ENCODE results near the gene PPP5C.

GRCh38 chr19:46350029-46350757 lies 3.3 kb downstream of the PPP5C start:
- no peak for TF ChIP-seq CTCF (conservative IDR thresholded peaks at IDR 0.05; ENCODE audit: low read length)
- no peak for TF ChIP-seq EZH2phosphoT487 (IDR thresholded peaks at IDR 0.05; ENCODE audit: borderline replicate concordance, low read depth, low read length)

Measured in OCI-LY7 (cell line).